Natural killer cell (primary cell): Measurements from ENCODE around the gene NFX1. TPM values are rescaled to one million over a fixed set of nuclear protein-coding genes. Genes with fewer than 3 reads are reported as not detected.

Source experiments
- ATAC-seq, 3 donors: fragments of 150-1000 bp in 2 of 3; fragments of 200-7000 bp in 1 of 3; cut with Tn5 transposase; 1 replicate in 1 of 3; 2 replicates in 2 of 3; pipeline ENCODE4 v1.10.0; 2021; ENCODE audit warnings: mild to moderate bottlenecking in 2 of 3, moderate library complexity in 2 of 3
- DNase-seq, 2 donors: peaks; one replicate each; pipeline versions ENCODE4 v3.0.0 to v3.0.0-alpha.2; 2013 to 2021; ENCODE audit warnings: mixed read lengths in 1 of 2
- H3K27ac ChIP-seq: one replicate; pipeline ENCODE4 v1.5.1; 2013; ENCODE audit warnings: mild to moderate bottlenecking, low read length
- H3K27me3 ChIP-seq: one replicate; pipeline ENCODE4 v1.6.1; 2013; ENCODE audit warnings: low read length; ENCODE audit not compliant: control insufficient read depth, insufficient read depth
- H3K36me3 ChIP-seq: one replicate; pipeline ENCODE4 v1.6.1; 2013; ENCODE audit warnings: low read length; ENCODE audit not compliant: control insufficient read depth, insufficient read depth
- H3K4me1 ChIP-seq: one replicate; pipeline ENCODE4 v1.6.1; 2013; ENCODE audit warnings: low read length; ENCODE audit not compliant: control insufficient read depth, insufficient read depth
- H3K4me3 ChIP-seq: one replicate; pipeline ENCODE4 v1.5.1; 2013; ENCODE audit warnings: low read length
- H3K9me3 ChIP-seq: one replicate; pipeline ENCODE4 v1.6.1; 2013; ENCODE audit warnings: low read length; ENCODE audit not compliant: control insufficient read depth, insufficient read depth
- H3K27ac Mint-ChIP-seq, 2 donors: one replicate each; pipeline ENCODE4 v1.8.0; 2022; ENCODE audit warnings: mild to moderate bottlenecking in 2 of 2, mixed read lengths in 2 of 2, moderate library complexity in 1 of 2
- H3K27me3 Mint-ChIP-seq, 2 donors: one replicate each; pipeline ENCODE4 v1.8.0; 2022; ENCODE audit warnings: low read depth in 2 of 2, mixed read lengths in 2 of 2
- H3K36me3 Mint-ChIP-seq: one replicate; pipeline ENCODE4 v1.8.0; 2022; ENCODE audit warnings: mixed read lengths
- H3K4me1 Mint-ChIP-seq, 2 donors: one replicate each; pipeline ENCODE4 v1.8.0; 2022; ENCODE audit warnings: mixed read lengths in 2 of 2
- H3K4me3 Mint-ChIP-seq: one replicate; pipeline ENCODE4 v1.8.0; 2022; ENCODE audit warnings: mild to moderate bottlenecking, moderate library complexity, mixed read lengths
- H3K9me3 Mint-ChIP-seq, 2 donors: one replicate each; pipeline ENCODE4 v1.8.0; 2022; ENCODE audit warnings: mixed read lengths in 2 of 2
- WGBS: methylation state at CpG from one replicate; pipeline ENCODE4 v1.1.7; 2013; ENCODE audit warnings: missing lambda C conversion rate; ENCODE audit not compliant: insufficient coverage; 5-methylcytosine and 5-hydroxymethylcytosine counted together
- intact Hi-C: fragments of 100-400 bp; cut with micrococcal nuclease; formaldehyde crosslinking; loops from one replicate; pipeline ENCODE4 v1.14.2; 2022
- total RNA-seq, 4 donors: library from RNA; stranded (reverse); fragments of 120-200 nt in 1 of 4; gene quantifications; one replicate each; pipeline versions ENCODE4 v1.2.3 to v1.2.4, GENCODE V29; 2013 to 2022
- TF ChIP-seq, protein P1 (sequence below): fragments of 200-600 bp; IDR thresholded peaks from one replicate; pipeline ENCODE4 v1.8.0; 2022; ENCODE audit warnings: antibody characterized with exemption

Gene NFX1
- total RNA-seq, 3 donors from 2014 or later (not counting 1 experiment from before 2014, with no cell fraction given), result 33.0 to 38.8 (median 38.5) TPM

GRCh38 chr9:33297432-33297831 lies 7.1 kb downstream of the NFX1 start:
- H3K36me3 ChIP-seq, result peaks cover 74% of the 10 kb centered on the region
- DNase-seq (peak in 1 of 2 donors; percentile 22), ATAC-seq (peak in 2 of 3 donors; percentile 30 to 50)
- intact Hi-C loops, result loop anchor here (10.0 kb wide), 1 partner anchor 743 kb away; the partner anchor contains the start of genes SMIM27 and TOPORS
- no peaks in the 10 kb centered on the region for H3K9me3 ChIP-seq
- peak overlapping the region; percentile 61 for H3K27ac ChIP-seq
- 7% methylated on average over 1 of the region's 1 CpG for WGBS
- peaks cover 26% of the 10 kb centered on the region for H3K4me1 ChIP-seq
- no peak overlapping the region for H3K4me3 ChIP-seq
- TF ChIP-seq, protein P1, sequence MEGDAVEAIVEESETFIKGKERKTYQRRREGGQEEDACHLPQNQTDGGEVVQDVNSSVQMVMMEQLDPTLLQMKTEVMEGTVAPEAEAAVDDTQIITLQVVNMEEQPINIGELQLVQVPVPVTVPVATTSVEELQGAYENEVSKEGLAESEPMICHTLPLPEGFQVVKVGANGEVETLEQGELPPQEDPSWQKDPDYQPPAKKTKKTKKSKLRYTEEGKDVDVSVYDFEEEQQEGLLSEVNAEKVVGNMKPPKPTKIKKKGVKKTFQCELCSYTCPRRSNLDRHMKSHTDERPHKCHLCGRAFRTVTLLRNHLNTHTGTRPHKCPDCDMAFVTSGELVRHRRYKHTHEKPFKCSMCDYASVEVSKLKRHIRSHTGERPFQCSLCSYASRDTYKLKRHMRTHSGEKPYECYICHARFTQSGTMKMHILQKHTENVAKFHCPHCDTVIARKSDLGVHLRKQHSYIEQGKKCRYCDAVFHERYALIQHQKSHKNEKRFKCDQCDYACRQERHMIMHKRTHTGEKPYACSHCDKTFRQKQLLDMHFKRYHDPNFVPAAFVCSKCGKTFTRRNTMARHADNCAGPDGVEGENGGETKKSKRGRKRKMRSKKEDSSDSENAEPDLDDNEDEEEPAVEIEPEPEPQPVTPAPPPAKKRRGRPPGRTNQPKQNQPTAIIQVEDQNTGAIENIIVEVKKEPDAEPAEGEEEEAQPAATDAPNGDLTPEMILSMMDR, result no peak
- H3K27me3 ChIP-seq, result no peaks in the 10 kb centered on the region
- Mint-ChIP-seq H3K27ac (peak overlapping the region; percentile 2 to 35), H3K27me3 (no peaks in the 10 kb centered on the region), H3K9me3 (no peaks in the 10 kb centered on the region), H3K4me1 (peaks cover 52 to 57% of the 10 kb centered on the region in 2 donors), H3K4me3 (no peak overlapping the region), H3K36me3 (peaks cover 29% of the 10 kb centered on the region)

DNA sequence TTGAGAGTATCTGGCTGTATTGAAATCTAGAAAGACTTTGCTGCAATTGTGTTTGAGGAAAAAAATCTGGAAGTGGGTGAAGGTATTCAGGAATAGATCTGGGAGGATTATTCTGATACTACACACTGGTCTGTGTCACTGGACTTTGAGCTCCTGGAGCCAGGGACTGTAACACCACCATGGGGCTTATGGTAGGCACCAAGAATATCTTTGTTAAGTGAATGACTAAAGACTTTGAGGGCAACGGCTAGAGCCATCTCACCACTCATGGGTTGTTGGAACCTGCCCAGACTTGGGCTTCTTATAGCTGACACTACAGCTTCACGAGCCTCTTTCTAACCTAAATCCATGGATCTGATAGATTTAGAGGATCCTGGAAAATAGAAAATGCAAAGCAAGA lies 10.2 kb downstream of the NFX1 start:
- Histone ChIP-seq H3K4me1 (peaks cover 19% of the 10 kb centered on the region), H3K36me3 (peaks cover 80% of the 10 kb centered on the region), H3K27ac (no peak overlapping the region), H3K27me3 (no peaks in the 10 kb centered on the region), H3K4me3 (no peak overlapping the region), H3K9me3 (no peaks in the 10 kb centered on the region)
- ATAC-seq, result no peak
- WGBS, result 100% methylated on average over 1 of the region's 2 CpGs
- no peak for DNase-seq
- H3K27me3 Mint-ChIP-seq, result no peaks in the 10 kb centered on the region
- intact Hi-C loops, result no loop called here
- H3K4me1 Mint-ChIP-seq, result peaks cover 32 to 36% of the 10 kb centered on the region in 2 donors
- H3K9me3 Mint-ChIP-seq, result no peaks in the 10 kb centered on the region
- peak overlapping the region; percentile 6 to 11 for H3K27ac Mint-ChIP-seq
- TF ChIP-seq, protein P1, result no peak
- peaks cover 21% of the 10 kb centered on the region for H3K36me3 Mint-ChIP-seq
- no peak overlapping the region for H3K4me3 Mint-ChIP-seq

GRCh38 chr9:33304362-33304761 lies 14.0 kb downstream of the NFX1 start:
- Histone ChIP-seq H3K4me3 (no peak overlapping the region), H3K27me3 (no peaks in the 10 kb centered on the region), H3K9me3 (no peaks in the 10 kb centered on the region), H3K36me3 (peaks cover 86% of the 10 kb centered on the region), H3K27ac (no peak overlapping the region), H3K4me1 (peaks cover 1% of the 10 kb centered on the region)
- Mint-ChIP-seq H3K9me3 (no peaks in the 10 kb centered on the region), H3K36me3 (no peaks in the 10 kb centered on the region), H3K4me1 (peaks cover under 1 to 3% of the 10 kb centered on the region in 2 donors), H3K27ac (no peak overlapping the region), H3K27me3 (no peaks in the 10 kb centered on the region), H3K4me3 (no peak overlapping the region)
- no CpG with 5 or more reads among the region's 1 CpG for WGBS
- DNase-seq (no peak), ATAC-seq (no peak)
- intact Hi-C loops, result no loop called here
- TF ChIP-seq, protein P1, result no peak

GRCh38 chr9:33306037-33306436 lies 15.7 kb downstream of the NFX1 start:
- Mint-ChIP-seq H3K4me1 (peaks cover 0 to 6% of the 10 kb centered on the region in 2 donors), H3K9me3 (no peaks in the 10 kb centered on the region), H3K36me3 (peaks cover 6% of the 10 kb centered on the region), H3K4me3 (no peak overlapping the region), H3K27ac (no peak overlapping the region), H3K27me3 (no peaks in the 10 kb centered on the region)
- Histone ChIP-seq H3K27me3 (no peaks in the 10 kb centered on the region), H3K4me3 (no peak overlapping the region), H3K9me3 (no peaks in the 10 kb centered on the region), H3K36me3 (peaks cover 90% of the 10 kb centered on the region), H3K4me1 (no peaks in the 10 kb centered on the region), H3K27ac (no peak overlapping the region)
- no peak for ATAC-seq
- TF ChIP-seq, protein P1, result no peak
- 79% methylated on average over 3 of the region's 3 CpGs for WGBS
- DNase-seq, result no peak
- intact Hi-C loops, result no loop called here
